ENCODE measurements around the gene TMOD3. TPM values are rescaled to one million over a fixed set of nuclear protein-coding genes. Genes with fewer than 3 reads are reported as not detected.

The TMOD3 gene
- total RNA-seq, 2 donors from 2014 or later: 53.9 to 56.3 TPM

DNA sequence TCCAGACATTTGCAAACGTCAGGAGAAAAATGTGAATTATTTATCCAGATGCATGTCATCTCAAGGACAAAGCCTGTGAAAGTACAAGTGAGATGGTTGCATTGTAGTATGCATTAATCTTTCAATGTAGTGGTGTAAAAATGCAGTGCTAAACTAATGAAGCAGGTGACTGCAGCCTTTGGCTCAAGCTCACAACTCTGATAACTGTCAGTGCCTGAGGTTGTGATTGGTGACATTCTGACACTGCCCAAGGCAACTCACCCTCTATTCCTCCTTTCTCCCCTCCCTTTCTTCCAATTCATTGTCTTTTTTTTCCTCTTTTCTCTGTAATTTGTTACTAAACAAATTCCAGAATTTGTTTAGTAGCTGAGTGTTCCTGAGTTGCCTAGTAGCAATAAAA is 20.0 kb upstream of the TMOD3 start:
- DNase-seq (ENCODE audit: low spot score in 2 of 2) (no peak), ATAC-seq (no peak)
- H3K27ac Mint-ChIP-seq: no peak overlapping the region
- H3K36me3 Mint-ChIP-seq: peaks cover 0 to 16% of the 10 kb centered on the region in 2 donors
- no peaks in the 10 kb centered on the region for H3K9me3 Mint-ChIP-seq

DNA sequence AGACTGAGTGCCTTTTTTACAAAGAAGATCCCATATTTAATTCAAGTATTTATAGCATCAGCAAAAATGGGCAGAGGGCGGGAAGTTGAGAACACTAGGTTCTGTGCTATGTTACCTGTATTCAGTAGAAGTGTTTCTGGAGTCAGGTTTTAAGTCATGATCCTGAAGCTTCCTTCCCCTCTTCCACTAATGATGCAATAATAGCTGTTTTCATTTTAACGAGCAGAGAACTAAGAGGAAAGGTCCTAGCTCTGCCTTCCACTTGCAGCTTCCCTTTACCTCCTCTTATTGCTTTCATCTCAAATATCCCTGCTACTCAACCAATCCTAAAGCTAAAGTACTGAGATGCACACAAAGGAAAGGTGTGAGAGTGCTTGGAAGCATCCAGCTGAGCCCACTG is 16.9 kb upstream of the TMOD3 start:
- peaks cover 0 to 4% of the 10 kb centered on the region in 2 donors for H3K36me3 Mint-ChIP-seq
- DNase-seq (ENCODE audit: low spot score in 2 of 2) (no peak), ATAC-seq (no peak)
- no peaks in the 10 kb centered on the region for H3K9me3 Mint-ChIP-seq
- no peak overlapping the region for H3K27ac Mint-ChIP-seq

DNA sequence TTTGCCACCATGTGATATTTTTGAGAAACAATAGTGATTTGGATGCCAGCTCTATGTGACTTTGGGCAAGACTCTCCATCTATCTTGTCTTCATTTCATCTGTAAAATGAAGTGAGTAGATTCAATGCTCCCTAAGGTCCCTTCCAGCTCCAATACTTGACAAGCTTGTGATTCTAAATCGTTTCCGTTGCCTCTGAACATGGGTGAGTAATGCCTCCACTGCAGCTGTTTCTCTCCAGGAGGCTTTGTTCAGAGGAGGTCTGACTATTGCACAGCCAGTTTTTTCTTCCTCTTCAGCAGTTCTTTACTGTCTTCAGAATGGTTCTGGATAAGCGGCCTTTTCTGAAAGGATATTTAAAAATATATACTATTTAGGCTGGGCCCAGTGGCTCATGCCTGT is 14.8 kb upstream of the TMOD3 start:
- ATAC-seq: no peak
- Mint-ChIP-seq H3K9me3 (peaks cover 3 to 4% of the 10 kb centered on the region in 2 donors), H3K36me3 (peaks cover 0 to 5% of the 10 kb centered on the region in 2 donors), H3K27ac (no peak overlapping the region)
- DNase-seq (ENCODE audit: low spot score in 2 of 2): no peak

DNA sequence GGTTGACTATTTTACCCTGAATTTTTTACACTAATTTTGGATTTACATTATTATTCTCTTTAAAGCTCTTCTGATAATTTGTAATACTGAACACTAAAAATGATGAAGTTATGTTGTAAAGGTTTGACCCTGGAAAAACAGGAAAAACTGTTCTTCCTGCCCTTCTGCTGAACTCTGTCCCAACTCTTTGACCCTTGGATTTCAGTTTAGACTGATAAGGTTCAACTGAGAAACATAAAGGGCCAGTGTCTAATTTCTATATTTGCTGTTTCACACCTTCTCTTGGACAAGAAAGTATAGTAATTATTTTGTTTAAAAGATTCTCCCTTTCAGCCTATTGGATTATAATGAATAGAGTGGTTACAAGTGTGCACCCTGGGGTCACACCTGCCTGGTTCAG is 12.8 kb upstream of the TMOD3 start:
- DNase-seq (ENCODE audit: low spot score in 2 of 2): no peak
- no peak for ATAC-seq
- peaks cover 18 to 20% of the 10 kb centered on the region in 2 donors for H3K9me3 Mint-ChIP-seq

DNA sequence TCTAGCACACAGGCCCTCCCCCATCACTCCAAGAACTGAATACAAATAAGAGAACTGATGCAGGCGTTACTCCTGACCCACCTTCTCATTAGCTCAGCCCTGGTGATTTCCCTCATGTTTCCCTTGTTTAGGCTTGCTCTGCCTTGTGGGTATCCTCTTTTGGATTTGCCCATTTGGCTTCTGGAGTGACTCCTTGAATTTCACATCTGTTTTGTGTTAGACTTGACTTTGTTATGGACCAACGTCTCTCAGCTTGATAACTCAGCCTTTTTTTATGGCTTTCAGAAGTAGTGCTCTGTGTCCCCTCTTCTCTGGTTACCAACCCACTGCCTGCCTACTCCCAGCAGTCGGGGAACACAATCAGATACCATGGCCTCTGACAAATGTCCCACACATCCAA is 11.3 kb upstream of the TMOD3 start:
- ATAC-seq (no peak), DNase-seq (ENCODE audit: low spot score in 2 of 2) (no peak)
- no peak overlapping the region for H3K27ac Mint-ChIP-seq
- H3K9me3 Mint-ChIP-seq: peaks cover 19 to 20% of the 10 kb centered on the region in 2 donors
- H3K36me3 Mint-ChIP-seq: peaks cover 16 to 25% of the 10 kb centered on the region in 2 donors

More for the DNA sequence above, 12.8 kb upstream of the TMOD3 start:
- Mint-ChIP-seq H3K27ac (no peak overlapping the region), H3K36me3 (peaks cover 16 to 25% of the 10 kb centered on the region in 2 donors)

DNA sequence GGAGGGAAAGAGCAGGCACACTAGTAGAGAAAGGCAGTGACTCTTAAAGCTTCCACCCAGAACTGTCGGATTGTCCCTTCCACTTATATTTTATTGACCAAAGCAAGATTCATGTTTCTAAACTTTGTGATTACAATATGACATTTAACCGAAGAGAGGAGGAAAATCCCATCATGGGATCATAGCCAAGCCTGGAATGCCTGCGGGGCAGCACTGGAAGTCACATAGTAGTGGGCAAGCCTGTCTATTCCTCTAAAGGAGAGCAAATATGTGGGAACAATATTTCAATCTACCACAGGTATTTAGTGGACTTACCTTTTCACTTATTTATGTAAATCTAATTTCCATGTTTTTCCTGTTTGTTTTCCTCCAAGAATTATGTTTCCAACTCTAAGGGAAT is 3.8 kb upstream of the TMOD3 start:
- Mint-ChIP-seq H3K36me3 (peaks cover 15 to 18% of the 10 kb centered on the region in 2 donors), H3K27ac (no peak overlapping the region), H3K9me3 (peaks cover 6 to 9% of the 10 kb centered on the region in 2 donors)
- DNase-seq (ENCODE audit: low spot score in 2 of 2) (no peak), ATAC-seq (no peak)

DNA sequence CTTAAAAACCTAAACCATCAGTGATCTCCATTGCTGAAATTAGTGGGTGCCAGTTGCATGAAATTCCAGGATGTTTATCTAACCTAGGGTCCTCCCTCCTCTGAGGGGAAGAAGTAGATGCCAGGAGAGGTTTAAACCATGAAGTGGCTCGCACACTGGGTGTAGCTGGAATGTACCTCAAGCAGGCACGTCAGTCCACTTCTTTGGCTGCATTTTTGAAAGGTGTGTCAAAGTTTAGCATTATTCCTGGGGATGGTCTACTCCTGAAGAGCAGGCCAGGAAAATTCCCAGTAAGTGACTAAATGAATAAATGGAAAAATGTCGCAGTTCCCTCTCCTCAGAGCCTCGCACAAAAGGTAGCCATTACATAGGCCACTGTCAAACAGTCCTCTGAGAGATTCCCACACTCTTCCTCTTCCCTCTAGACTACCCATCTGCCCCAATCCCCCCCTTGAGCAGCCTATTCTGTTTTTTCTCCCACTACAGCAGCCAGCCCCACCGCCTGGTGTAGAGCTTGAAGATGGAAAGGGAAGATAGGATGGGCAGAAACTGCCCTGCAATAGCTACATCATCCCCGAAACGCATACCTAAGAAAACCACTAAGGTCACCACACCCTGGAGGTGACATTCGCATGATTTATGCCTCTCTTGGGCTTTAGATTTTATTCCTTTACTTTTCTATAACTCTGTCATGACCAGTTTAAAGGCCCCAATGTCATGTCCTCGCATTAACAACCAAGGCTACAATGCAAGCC is 655 bp upstream of the TMOD3 start:
- H3K27ac Mint-ChIP-seq: peak overlapping the region in 1 of 2 donors; percentile 95
- ATAC-seq (no peak), DNase-seq (ENCODE audit: low spot score in 2 of 2) (no peak)
- H3K36me3 Mint-ChIP-seq: peaks cover 11% of the 10 kb centered on the region in 2 donors
- no peaks in the 10 kb centered on the region for H3K9me3 Mint-ChIP-seq

DNA sequence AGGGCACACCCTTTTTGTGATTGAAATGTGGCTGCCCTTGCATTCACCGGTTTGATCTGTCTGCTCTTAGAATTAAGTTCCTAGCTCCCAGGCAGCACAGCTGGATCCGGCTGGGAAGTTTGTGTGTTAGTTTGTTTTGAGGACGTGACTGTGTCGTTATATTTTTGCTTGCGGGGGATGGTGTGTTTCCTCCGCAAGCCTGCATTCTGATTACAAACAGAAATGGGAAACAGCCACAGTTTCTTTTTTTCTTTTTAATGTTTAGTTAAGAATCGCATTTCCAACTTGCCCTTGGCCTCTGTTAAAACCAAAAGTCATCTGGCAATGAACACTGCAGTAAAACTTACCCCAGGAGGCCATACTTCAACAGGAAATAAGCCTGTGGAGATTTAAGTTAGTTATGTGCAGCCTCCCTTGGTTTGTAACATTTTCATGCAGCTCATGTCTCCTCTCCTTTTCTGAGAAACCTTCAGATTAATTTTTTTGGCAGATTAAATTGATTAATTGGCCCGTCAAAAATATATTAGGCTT is 888 bp downstream of the TMOD3 start:
- H3K36me3 Mint-ChIP-seq: peaks cover 11% of the 10 kb centered on the region in 2 donors
- no peak for DNase-seq (ENCODE audit: low spot score in 2 of 2)
- H3K27ac Mint-ChIP-seq: peak overlapping the region; percentile 89 to 95
- ATAC-seq: no peak
- H3K9me3 Mint-ChIP-seq: no peaks in the 10 kb centered on the region

DNA sequence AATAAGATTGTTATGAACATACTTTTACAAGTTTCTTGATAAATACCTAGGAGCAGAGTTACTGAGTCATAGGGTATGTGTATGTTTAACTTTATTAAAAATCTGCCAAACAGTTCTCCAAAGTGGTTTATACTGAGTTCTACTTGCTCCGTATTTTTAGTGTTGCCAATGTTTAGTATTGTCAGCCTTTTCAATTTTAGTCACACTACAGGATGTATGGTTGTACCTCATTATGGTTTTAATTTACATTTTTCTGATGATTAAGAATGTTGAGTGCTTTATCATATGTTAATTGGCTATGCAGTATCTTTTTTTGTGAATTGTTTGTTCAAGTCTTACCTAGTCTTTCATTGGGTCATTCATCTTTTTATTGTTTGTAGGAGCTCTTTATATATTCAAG is 4.3 kb downstream of the TMOD3 start:
- Mint-ChIP-seq H3K27ac (no peak overlapping the region), H3K36me3 (peaks cover 11% of the 10 kb centered on the region in 2 donors)
- ATAC-seq: peak; percentile 13 to 47

DNA sequence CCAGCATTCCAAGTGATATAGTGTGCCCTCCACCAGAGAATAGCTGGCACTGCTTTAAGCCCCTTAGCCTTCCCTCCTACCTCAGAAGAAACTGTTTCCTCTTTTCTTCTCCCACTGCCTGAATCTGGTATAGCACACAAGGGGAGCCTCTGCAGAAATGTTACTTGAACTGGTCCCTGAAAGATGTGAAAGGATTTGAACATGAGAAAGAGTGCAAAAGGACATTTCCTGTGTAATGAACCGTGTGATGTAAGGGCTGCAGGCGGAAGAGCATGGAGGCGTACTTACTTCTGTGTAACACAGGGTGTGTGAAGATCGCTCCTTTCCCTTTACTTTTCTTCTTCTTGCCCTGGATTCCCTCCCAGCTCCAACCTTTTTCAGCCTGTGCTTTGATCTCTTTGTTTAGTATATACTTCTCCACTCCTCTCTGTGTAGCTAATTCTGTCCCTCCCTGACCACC is 8.4 kb downstream of the TMOD3 start:
- Mint-ChIP-seq H3K27ac (peak overlapping the region in 1 of 2 donors; percentile 65), H3K9me3 (no peaks in the 10 kb centered on the region)
- no peak for DNase-seq (ENCODE audit: low spot score in 2 of 2)

More for the DNA sequence above, 4.3 kb downstream of the TMOD3 start:
- no peak for DNase-seq (ENCODE audit: low spot score in 2 of 2)
- H3K9me3 Mint-ChIP-seq: no peaks in the 10 kb centered on the region

DNA sequence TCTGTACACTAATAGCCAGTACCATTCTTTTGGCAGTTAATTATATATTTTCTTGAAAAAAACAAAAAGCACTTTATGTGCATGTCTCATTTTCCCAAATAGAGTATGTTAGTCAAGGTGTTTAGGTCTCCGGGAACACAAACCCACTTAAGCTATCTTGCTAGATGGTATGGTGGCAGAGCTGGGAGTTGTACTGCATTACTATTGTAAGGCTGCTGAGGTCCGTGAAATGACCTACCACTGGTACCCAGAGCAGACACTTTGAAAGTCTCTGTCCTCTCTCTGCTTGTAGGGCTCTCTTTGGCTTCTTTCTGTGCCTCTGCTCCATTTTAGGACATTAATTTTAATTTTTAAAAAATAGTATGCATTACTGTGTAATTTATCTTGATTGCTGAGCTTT is 8.8 kb downstream of the TMOD3 start:
- DNase-seq (ENCODE audit: low spot score in 2 of 2) (no peak), ATAC-seq (no peak)
- no peaks in the 10 kb centered on the region for H3K36me3 Mint-ChIP-seq
- H3K27ac Mint-ChIP-seq: peak overlapping the region in 1 of 2 donors; percentile 65
- H3K9me3 Mint-ChIP-seq: no peaks in the 10 kb centered on the region

More for the DNA sequence above, 8.4 kb downstream of the TMOD3 start:
- ATAC-seq: peak; percentile 25 to 54
- H3K36me3 Mint-ChIP-seq: no peaks in the 10 kb centered on the region

DNA sequence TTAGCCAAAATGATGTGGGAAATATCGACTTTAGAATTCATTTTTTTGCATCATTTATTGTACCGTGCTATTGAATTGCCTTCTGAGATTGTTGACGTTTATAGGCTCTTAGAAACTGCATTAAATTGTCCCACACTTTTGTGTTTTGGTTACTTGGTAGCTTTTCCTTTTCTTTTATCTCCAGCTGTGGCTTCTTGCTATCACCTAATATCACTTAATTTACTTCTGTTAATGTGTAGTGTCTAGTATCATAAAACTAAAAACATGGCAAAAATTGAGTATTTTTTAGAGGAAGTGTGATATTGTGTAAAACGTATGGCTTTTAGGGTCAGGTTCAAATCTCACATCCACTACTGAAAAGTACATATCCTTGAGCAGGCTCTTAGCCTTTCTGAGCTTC is 11.2 kb downstream of the TMOD3 start:
- DNase-seq (ENCODE audit: low spot score in 2 of 2) (no peak), ATAC-seq (no peak)
- Mint-ChIP-seq H3K27ac (no peak overlapping the region), H3K36me3 (no peaks in the 10 kb centered on the region), H3K9me3 (no peaks in the 10 kb centered on the region)

DNA sequence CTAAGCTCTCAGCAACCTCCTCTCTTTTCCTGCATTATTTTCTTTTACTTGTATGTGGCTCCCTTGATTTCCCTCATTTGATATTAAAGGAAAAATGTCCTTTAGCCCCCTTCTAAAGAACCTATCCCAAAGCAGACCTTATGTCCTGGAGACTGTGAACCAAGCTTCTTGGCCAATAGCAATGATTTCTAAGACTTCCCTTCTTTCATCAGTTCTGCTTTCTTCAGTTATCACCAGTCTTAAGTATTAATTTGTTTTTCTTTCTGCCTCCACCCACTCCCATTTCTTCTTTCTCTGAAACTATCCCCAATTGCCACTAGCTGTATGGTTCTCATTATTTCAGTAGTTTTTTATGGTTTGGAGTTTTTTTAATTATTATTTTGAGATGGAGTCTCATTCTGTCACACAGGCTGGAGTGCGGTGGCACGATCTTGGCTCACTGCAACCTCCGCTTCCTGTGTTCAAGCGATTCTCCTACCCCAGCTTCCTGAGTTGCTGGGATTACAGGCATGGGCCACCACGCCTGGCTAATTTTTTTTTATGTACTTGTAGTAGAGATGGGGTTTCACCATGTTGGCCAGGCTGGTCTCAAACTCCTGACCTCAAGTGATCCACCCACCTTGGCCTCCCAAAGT is 12.1 kb downstream of the TMOD3 start:
- DNase-seq (ENCODE audit: low spot score in 2 of 2) (no peak), ATAC-seq (no peak)
- Mint-ChIP-seq H3K27ac (no peak overlapping the region), H3K36me3 (no peaks in the 10 kb centered on the region), H3K9me3 (no peaks in the 10 kb centered on the region)

DNA sequence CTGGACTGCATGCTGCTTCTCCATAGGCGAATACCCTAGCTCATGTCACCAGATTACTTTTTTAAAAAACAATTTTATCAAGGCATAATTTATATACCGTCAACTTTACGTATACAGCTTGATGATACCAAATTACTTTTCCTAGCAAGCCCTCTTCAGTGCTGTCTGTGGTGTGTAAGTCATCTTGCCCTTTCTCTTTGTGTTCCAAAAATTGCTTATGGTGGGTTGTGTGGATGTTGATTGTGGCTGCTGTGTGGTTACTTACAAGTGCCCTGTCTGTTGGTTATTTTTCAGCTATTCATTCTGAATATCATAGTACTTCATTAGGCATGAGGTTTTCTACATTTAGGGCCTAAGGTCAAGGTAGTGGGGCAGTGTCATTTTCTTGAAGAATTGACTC is 12.8 kb downstream of the TMOD3 start:
- no peaks in the 10 kb centered on the region for H3K9me3 Mint-ChIP-seq
- DNase-seq (ENCODE audit: low spot score in 2 of 2) (no peak), ATAC-seq (no peak)
- H3K36me3 Mint-ChIP-seq: no peaks in the 10 kb centered on the region
- H3K27ac Mint-ChIP-seq: peak overlapping the region in 1 of 2 donors; percentile 2

DNA sequence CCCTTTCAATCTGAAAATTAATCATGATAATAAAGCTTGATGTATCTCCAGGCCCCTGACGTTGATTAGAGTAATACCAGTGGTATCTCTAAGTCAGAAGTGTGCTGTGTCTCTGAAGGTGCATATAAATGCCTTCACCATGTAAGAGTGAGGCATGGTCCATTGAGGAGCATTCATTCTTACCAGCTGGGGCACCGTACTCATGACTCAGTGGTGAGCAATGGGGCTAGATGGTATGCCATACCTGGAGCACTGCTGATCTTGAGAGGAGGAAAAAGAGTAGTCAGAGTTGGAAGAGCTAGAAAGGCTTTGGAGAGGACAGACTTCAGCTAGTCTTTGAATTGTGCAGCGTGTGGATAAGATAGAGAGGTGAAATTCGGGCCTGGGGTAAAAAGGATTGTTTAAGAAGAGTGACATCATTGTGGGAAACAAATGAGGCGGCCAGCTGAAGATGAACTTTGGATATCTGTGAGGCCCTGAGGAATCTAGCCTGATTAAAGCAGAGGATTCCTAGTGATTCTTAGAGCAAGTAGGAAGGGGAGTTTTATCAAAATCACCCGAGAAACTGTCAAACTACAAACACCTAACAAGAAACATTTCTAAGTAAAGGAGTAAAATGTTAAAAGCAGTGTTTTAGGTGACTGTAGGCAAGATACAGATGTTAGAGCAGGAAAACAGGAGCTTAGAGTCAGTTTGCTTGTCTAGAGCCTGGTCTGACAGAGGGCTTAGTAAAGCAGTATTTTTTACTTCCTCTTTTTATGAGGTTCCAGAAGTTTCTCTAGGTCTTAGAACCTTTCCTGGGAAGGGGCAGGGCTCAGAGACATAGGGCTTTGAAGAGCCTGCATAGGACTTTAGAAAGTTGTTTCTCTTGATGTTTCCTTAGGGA is 13.6 kb downstream of the TMOD3 start:
- ATAC-seq (peak; percentile 64 to 94), DNase-seq (ENCODE audit: low spot score in 2 of 2) (no peak)
- Mint-ChIP-seq H3K9me3 (no peaks in the 10 kb centered on the region), H3K36me3 (peaks cover 0 to under 1% of the 10 kb centered on the region in 2 donors), H3K27ac (peak overlapping the region in 1 of 2 donors; percentile 7)

DNA sequence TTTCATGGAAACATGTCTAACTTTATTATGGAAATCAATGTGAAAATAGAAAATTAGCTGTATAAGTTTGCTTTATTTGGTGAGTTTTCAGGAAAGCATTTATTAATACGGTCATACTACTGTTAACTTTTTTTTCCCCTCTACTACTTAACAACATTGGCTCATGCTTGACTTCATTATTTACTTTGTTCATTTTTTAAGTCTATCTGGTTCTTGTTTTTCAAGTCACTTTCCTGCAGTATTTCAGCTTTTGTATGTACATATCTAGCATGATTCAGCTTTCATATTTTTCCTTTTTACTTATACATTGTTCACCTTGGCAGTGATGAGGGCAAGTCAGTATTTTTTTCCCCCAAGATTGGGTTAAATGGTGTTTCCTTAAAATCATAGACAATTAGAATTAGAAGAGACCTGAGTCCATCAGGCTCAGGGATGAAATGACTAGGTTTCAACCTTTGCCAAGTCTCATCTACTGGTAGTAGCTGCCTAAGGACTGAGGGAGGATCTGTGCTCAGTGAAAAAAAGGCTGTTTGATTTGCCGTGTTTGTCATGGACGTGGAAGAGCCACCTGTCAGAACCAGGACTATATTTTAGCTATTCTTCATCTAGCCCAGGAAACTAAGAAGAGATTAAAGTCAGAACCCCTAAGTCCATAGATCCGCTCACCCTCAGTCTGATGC is 15.4 kb downstream of the TMOD3 start:
- H3K36me3 Mint-ChIP-seq: peaks cover 0 to 14% of the 10 kb centered on the region in 2 donors
- ATAC-seq (no peak), DNase-seq (ENCODE audit: low spot score in 2 of 2) (no peak)
- H3K9me3 Mint-ChIP-seq: no peaks in the 10 kb centered on the region
- no peak overlapping the region for H3K27ac Mint-ChIP-seq

All from activated naive CD4-positive, alpha-beta T cell treated with anti-CD3 and anti-CD28 coated beads, Interleukin-2, amount 50 U/mL, for 72 hours (primary cell).